CD4-positive, alpha-beta T cell treated with Interleukin-6 for 4 hours (primary cell): ENCODE data around the gene CHPF2.

Source experiments
- DNase-seq: peaks from one replicate; pipeline ENCODE4 v3.0.0-alpha.2; 2020; ENCODE audit warnings: mixed read lengths

CHPF2 gene

GRCh38 chr7:151235091-151235787, 3.0 kb downstream of the CHPF2 start:
- DNase-seq: no peak

DNA sequence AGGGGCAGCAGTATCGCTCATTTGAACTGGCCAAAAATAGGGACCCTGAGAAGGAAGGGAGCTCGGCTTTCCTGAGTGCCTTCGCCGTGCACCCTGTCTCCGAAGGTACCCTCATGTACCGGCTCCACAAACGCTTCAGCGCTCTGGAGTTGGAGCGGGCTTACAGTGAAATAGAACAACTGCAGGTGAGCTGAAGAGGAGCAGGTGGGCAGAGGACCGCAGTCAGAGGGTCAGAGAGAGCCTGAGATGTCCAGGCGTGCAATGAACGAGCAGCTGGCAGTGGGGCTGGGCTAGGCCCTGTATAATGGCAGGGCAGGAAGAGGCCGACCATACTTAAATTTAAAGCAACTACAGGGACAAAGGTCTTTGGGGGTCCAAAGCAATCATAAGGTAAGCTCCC, 4.1 kb downstream of the CHPF2 start:
- no peak for DNase-seq

- no peak for DNase-seq
Observed at GRCh38 chr7:151237244-151238189, 5.2 kb downstream of the CHPF2 start.

DNA sequence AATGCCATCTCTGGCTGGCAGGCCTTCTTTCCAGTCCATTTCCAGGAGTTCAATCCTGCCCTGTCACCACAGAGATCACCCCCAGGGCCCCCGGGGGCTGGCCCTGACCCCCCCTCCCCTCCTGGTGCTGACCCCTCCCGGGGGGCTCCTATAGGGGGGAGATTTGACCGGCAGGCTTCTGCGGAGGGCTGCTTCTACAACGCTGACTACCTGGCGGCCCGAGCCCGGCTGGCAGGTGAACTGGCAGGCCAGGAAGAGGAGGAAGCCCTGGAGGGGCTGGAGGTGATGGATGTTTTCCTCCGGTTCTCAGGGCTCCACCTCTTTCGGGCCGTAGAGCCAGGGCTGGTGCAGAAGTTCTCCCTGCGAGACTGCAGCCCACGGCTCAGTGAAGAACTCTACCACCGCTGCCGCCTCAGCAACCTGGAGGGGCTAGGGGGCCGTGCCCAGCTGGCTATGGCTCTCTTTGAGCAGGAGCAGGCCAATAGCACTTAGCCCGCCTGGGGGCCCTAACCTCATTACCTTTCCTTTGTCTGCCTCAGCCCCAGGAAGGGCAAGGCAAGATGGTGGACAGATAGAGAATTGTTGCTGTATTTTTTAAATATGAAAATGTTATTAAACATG, 6.0 kb downstream of the CHPF2 start:
- no peak for DNase-seq

GRCh38 chr7:151238924-151239836, 6.9 kb downstream of the CHPF2 start:
- no peak for DNase-seq

- DNase-seq: no peak
Observed at GRCh38 chr7:151239837-151240459, 7.7 kb downstream of the CHPF2 start.

- DNase-seq: no peak
Observed at GRCh38 chr7:151240536-151240935, 8.3 kb downstream of the CHPF2 start.

- DNase-seq: no peak
Observed at GRCh38 chr7:151240942-151241754, 8.9 kb downstream of the CHPF2 start.

GRCh38 chr7:151241755-151242096, 9.4 kb downstream of the CHPF2 start:
- DNase-seq: no peak

DNA sequence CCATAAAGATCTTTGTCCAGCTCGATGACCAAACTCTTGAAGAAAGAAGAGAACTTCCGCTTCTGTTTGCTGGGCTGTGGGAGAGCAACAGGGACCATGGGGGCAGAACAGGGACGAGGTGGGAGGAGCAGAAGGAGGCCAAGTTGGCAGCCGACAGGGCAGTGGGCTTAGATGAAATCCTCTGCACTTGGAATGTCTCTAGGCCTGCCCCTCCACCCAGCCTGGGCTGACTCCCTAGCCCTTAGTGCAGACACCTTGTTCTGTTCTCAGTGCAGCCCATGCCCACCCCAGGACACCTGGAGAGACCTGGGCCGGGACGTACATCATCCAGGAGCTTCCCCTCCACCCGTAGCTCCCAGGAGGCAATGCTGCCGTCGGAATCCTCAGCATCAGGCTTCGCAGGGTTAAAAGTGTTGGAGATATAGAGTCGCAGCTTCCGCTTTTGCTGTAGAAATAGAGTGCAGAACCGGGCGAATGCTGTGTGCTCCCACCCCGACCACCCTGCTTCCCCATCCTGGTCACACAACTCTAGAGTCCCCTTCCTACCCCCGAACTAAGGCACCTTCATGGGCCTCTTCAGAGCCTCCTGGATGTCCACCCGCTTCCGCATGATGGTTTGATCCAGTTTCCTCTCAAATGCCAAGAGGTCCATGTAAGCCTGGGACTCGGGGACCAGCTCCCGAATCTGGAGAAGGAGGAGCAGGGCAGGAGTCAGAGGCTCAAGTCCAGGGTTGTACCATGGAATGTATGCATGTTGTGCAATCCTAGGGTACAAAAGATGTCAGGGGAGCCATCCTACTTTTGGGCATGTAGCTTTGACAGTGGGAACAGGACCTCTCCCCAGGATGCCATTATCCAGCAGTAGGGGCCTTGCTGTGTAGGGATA, 10.1 kb downstream of the CHPF2 start:
- DNase-seq: no peak

DNA sequence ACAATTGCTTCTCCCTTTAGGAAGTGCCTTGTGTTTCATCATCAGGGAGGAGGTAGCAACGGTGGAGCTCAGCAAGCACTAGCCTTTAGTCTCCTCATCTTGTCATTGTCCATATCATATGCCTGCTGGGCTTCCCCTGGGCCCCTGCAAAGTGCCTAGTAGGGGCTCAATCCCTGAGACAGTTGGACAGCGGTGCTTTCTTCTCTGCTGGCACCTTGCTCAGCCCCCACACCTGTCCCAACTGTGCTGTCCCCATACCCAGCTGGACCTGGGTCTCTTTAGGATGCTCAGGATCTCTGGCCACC, 10.7 kb downstream of the CHPF2 start:
- DNase-seq: no peak

- peak; percentile 56 for DNase-seq
Observed at GRCh38 chr7:151243408-151244195, 11.3 kb downstream of the CHPF2 start.

DNA sequence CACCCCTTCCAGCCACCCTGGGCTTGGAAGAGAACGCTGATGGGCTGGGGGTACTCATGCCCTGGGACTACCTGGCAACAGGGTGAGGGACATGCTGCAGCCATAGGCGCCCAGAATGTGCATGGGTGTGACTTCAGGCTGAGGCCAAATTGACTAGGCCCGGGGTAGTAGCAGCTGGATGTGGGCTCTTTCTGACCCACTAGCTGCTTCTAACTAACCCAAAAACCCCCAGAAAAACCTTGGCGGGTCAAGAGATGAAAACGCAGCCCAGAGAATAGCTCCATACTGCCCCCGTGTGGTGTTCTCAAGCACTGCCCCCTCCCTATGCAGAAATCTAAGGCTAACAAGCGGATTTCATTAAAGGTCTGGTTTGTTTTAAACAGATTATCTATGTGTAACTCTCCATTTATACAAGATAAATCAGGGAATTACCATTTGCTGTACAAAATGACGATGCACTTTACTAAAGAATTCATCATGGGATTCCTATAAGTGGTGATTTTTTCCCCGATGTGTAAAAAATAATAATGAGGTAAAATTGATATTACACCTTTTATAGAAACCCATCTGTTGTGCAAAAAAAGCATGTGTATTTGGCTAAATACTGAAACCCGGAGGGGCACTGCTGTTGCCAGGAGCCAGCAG, 12.0 kb downstream of the CHPF2 start:
- peak; percentile 73 for DNase-seq

- DNase-seq: peak; percentile 16
Observed at GRCh38 chr7:151244841-151245346, 12.6 kb downstream of the CHPF2 start.

- peak; percentile 76 for DNase-seq
Observed at GRCh38 chr7:151245360-151246101, 13.2 kb downstream of the CHPF2 start.

- no peak for DNase-seq
Observed at GRCh38 chr7:151246102-151246850, 14.0 kb downstream of the CHPF2 start.
